ENCODE results near the gene FRK. TPM values are rescaled to one million over a fixed set of nuclear protein-coding genes. Genes with fewer than 3 reads are reported as not detected.

FRK gene
- total RNA-seq, 2 donors from 2014 or later = 1.4 to 2.9 TPM

- DNase-seq = no peak
- Histone ChIP-seq H3K9me3 (ENCODE audit: control insufficient read depth, low read length) (no peaks in the 10 kb centered on the region), H3K4me1 (ENCODE audit: control insufficient read depth, insufficient read depth, low read length) (no peaks in the 10 kb centered on the region), H3K4me3 (ENCODE audit: low read length) (no peak overlapping the region), H3K36me3 (ENCODE audit: control insufficient read depth, insufficient read depth, low read length) (no peaks in the 10 kb centered on the region), H3K27me3 (ENCODE audit: control insufficient read depth, insufficient read depth, low read length, poor library complexity, severe bottlenecking) (no peaks in the 10 kb centered on the region), H3K9ac (ENCODE audit: extremely low read depth, low read length, poor library complexity, severe bottlenecking) (no peak overlapping the region), H3K27ac (ENCODE audit: low read depth, low read length) (no peak overlapping the region)
- Mint-ChIP-seq H3K27me3 (ENCODE audit: insufficient read depth) (no peaks in the 10 kb centered on the region), H3K4me3 (no peak overlapping the region), H3K9me3 (no peaks in the 10 kb centered on the region), H3K4me1 (peaks cover 7% of the 10 kb centered on the region), H3K36me3 (ENCODE audit: low read depth) (no peaks in the 10 kb centered on the region), H3K27ac (no peak overlapping the region)
- 93% methylated on average over 2 of the region's 2 CpGs; no CpG with 5 or more reads in 1 of the 2 experiments for WGBS, 2 experiments (ENCODE audit: insufficient coverage in 1 of 2, insufficient read length in 1 of 2)
- TF ChIP-seq CTCF (conservative IDR thresholded peaks at IDR 0.05) = no peak
Measured at GRCh38 chr6:115976321-115976870, 84.3 kb downstream of the FRK start.

- H3K27me3 ChIP-seq (ENCODE audit: control insufficient read depth, insufficient read depth, low read length, poor library complexity, severe bottlenecking) = no peaks in the 10 kb centered on the region
- no peaks in the 10 kb centered on the region for H3K36me3 ChIP-seq (ENCODE audit: control insufficient read depth, insufficient read depth, low read length)
- Mint-ChIP-seq H3K27me3 (ENCODE audit: insufficient read depth) (no peaks in the 10 kb centered on the region), H3K27ac (no peak overlapping the region), H3K36me3 (ENCODE audit: low read depth) (no peaks in the 10 kb centered on the region), H3K4me1 (peaks cover 13% of the 10 kb centered on the region), H3K9me3 (no peaks in the 10 kb centered on the region), H3K4me3 (no peak overlapping the region)
- no peak overlapping the region for H3K4me3 ChIP-seq (ENCODE audit: low read length)
- no peak overlapping the region for H3K9ac ChIP-seq (ENCODE audit: extremely low read depth, low read length, poor library complexity, severe bottlenecking)
- H3K9me3 ChIP-seq (ENCODE audit: control insufficient read depth, low read length) = no peaks in the 10 kb centered on the region
- no peak for TF ChIP-seq CTCF (conservative IDR thresholded peaks at IDR 0.05)
- no peak overlapping the region for H3K27ac ChIP-seq (ENCODE audit: low read depth, low read length)
- WGBS, 2 experiments (ENCODE audit: insufficient coverage in 1 of 2, insufficient read length in 1 of 2) = 95% methylated on average over 1 of the region's 2 CpGs; no CpG with 5 or more reads in 1 of the 2 experiments
- no peaks in the 10 kb centered on the region for H3K4me1 ChIP-seq (ENCODE audit: control insufficient read depth, insufficient read depth, low read length)
- DNase-seq = no peak
Measured at GRCh38 chr6:115972679-115973078, 88.0 kb downstream of the FRK start.

DNA sequence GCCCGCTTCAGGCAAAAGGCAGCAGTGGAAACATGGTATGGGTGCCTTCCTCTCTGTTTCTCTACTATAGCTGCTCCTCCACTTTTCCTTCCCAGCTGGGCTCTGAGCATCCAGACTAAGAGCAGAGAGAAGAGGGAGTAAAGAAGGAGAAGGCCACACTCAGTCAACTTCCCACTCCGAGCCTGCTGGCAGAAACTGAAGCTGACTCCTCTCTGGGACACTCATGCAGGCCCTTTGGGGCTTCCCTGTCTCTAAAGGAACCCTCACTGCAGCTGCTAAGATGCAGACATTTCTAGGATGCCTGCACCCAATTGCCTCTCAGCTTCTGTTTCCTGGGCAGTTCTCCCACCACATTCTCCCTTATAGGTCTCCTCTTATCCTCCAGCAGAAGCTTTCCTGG, 88.9 kb downstream of the FRK start:
- TF ChIP-seq CTCF (conservative IDR thresholded peaks at IDR 0.05) = no peak
- 91 to 100% methylated on average over 2 of the region's 2 CpGs for WGBS, 2 experiments (ENCODE audit: insufficient coverage in 1 of 2, insufficient read length in 1 of 2)
- Histone ChIP-seq H3K36me3 (ENCODE audit: control insufficient read depth, insufficient read depth, low read length) (no peaks in the 10 kb centered on the region), H3K9ac (ENCODE audit: extremely low read depth, low read length, poor library complexity, severe bottlenecking) (no peak overlapping the region), H3K27me3 (ENCODE audit: control insufficient read depth, insufficient read depth, low read length, poor library complexity, severe bottlenecking) (no peaks in the 10 kb centered on the region), H3K4me1 (ENCODE audit: control insufficient read depth, insufficient read depth, low read length) (no peaks in the 10 kb centered on the region), H3K4me3 (ENCODE audit: low read length) (no peak overlapping the region), H3K9me3 (ENCODE audit: control insufficient read depth, low read length) (no peaks in the 10 kb centered on the region), H3K27ac (ENCODE audit: low read depth, low read length) (no peak overlapping the region)
- peak; percentile 39 for DNase-seq
- Mint-ChIP-seq H3K4me3 (no peak overlapping the region), H3K27me3 (ENCODE audit: insufficient read depth) (no peaks in the 10 kb centered on the region), H3K36me3 (ENCODE audit: low read depth) (no peaks in the 10 kb centered on the region), H3K4me1 (peaks cover 13% of the 10 kb centered on the region), H3K27ac (no peak overlapping the region), H3K9me3 (no peaks in the 10 kb centered on the region)
